NCI-H1417 treated with DMSO at 0.1 percent for 48 hours (cell line): ENCODE measurements around the gene SNED1.

Experiments used
- DNase-seq: peaks from one replicate; lab custom pipeline; 2025; lab: John Stamatoyannopoulos, UW

Gene SNED1

DNA sequence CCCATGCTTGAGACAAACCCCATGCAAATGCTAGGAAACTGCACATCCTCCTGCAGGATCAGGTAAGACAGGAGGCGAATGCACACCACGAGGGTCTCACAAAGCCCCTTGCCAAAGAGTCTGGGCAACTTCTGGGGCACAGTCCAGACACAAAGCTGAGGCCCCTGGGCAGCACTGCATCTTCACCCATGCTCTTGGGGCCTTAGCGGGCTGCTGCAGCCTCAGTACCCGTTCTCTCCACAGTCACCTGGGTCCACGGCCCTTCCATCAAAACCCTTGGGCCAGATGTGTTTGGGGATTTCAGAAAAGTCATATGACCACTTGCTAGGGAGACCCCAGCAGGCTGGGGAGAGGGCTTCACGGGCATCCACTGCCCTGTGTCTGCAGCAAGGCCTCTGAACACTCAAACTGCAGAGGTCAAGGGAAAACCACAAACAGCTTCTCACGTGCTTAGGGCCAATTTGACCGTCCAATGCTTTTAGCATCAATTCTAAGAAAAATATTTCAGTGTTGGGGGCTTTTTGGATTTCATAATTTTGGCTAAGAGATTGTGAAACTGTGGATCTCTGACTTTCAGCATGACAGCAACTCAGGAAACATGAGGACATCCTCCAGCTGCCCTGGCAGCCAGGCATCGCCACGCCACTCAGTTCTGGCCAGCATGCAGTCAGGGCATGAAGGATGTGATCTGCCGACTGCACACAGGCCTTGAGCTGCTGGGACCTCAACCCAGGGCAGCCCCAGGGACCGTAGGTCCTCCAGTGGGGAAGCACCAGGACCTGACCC is 130.9 kb downstream of the SNED1 start:
- DNase-seq, result no peak

DNA sequence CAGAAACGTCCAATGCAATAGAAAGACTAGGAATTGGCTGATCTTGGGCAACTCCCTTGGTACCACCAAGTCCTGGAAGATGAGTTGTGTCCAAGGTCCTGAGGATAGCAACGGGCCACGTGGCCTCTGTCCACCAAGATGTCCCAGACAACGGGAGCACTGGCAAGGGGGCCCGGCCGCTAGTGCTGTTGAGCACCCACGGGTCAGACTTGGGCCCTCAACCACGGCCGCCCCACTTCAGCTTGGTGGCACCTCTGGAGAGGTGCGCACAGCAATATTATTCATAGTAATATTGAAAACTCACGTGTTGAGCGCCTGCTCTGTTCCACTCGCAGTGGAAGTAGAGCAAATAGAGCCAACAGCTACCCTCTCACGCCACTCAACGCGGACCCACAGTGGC is 131.9 kb downstream of the SNED1 start:
- DNase-seq, result no peak

DNA sequence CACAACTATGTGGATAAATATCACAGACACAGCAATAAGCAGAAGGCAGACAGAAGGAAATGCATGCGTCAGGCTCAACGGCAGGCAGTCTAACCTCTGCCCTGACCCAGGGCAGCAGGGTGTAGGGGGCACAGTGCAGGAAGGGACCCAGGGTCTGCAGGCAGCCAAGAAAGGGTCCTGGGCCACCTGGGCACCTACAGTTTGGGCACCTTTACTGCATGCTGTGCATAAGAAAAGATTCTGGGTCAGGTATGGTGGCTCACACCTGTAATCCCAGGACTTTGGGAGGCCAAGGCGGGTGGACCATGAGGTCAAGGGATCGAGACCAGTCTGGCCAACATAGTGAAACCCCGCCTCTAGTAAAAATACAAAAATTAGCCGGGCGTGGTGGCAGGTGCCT is 133.1 kb downstream of the SNED1 start:
- no peak for DNase-seq

DNA sequence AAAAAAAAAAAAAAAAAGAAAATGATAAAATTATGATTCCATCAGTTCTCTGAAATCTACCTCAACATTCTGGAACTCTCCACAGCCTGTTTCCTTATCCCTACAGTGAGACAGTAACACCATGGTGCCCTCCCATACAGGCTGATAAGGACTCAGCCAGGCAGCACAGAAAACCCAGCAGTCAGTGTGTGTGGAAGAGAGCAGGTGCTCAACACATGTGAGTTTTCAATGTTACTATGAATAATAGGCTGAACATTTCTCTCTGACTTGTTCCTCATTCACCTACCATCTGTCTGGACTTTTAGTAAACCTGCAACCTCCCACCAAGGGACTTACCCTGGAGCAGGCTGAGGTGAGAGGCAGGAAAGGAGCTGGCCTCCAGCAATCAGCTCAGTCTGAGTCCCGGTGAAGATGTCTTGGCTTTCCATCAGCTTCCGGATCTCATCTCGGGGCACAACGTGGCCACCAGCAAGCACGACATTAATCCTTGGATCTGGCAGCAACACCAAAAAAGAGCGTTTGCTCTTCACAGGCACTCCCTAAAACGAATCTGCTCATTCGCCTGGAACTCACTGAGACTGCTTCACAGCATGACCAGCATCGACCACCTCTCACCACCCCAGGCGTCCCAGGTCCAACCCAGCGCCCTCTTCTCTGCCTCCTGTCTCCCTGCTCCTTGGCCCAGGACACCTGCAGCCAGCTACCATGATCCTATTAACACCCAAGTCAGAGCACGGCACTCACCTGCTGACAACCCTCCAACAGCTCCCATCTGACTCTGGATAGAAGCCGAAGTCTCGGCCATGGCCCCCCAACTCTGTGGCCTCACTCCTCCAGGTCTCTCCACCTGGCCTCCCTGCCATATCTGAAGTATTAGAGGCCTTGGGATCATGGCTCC is 134.4 kb downstream of the SNED1 start:
- no peak for DNase-seq

DNA sequence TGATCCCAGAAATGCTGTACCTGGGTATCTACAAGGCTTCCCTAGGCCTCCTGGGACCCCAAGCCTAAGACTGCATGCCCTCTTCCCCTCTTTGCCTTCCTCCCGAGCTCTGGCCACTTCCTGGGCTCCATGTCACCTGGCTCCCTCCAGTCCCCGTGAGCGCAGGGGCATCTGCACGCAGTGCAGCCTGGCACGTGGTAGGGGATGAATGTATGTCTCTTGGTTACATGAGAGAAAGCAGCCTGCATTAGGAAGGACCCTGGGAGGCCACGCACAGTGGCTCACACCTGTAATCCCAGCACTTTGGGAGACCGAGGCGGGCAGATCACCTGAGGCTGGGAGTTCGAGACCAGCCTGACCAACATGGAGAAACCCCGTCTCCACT is 135.0 kb downstream of the SNED1 start:
- no peak for DNase-seq

DNA sequence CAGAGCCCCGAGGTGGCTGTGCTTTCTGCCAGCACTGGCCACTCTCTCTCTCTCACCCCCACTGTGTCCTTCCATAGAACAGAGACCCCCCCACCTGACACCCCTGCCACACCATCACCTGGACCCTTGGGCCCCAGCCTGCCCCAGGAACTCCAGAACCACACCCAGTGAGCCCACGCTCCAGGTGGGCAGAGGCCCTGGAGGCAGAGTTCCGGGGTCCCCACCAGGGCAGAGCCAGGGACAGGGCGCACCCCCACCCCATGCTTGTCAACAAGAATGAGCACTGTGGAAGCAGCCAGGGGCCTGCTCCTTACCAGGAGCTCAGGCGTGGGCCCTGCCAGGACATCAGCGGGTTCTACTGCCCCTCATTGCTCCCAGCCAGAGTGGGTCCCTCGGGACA is 136.3 kb downstream of the SNED1 start:
- DNase-seq, result no peak

DNA sequence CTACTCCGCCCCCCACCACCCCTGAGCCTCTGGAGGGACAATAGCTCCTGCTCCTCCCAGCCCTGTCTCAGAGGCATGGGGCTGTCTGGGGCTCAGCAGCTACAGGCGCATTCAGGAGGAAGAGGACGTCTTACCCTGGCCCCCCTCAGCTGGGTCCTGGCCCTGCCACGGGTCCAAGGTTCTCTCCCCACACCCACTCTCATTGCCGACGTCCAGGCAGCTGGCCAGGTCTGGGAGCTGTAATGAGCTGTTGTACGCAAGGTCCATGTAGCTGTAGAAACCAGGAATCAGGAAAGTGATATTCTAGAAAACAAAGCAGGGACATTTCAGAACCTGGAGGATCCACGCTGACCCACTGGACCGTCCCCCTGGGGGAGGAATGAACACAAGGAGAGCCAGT is 137.3 kb downstream of the SNED1 start:
- DNase-seq, result no peak

DNA sequence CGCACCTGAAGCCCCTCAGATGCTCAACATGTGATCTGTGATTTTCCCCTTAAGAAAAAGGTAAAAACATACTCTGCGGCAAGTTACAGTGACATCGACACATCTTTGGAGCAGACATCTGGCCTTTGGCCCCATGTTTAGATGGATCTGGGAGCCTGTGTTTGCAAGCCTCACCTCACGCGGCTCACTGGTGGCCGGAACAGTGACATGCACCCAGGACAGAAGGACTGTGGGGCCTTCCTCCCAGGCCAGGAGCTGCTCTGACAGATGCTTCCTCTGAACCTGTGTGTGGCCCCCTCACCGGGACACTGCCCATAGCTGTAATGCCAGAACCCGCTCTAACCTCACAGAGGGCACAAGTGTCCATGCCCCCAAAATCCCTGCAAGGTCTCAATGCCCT is 137.8 kb downstream of the SNED1 start:
- DNase-seq, result no peak

DNA sequence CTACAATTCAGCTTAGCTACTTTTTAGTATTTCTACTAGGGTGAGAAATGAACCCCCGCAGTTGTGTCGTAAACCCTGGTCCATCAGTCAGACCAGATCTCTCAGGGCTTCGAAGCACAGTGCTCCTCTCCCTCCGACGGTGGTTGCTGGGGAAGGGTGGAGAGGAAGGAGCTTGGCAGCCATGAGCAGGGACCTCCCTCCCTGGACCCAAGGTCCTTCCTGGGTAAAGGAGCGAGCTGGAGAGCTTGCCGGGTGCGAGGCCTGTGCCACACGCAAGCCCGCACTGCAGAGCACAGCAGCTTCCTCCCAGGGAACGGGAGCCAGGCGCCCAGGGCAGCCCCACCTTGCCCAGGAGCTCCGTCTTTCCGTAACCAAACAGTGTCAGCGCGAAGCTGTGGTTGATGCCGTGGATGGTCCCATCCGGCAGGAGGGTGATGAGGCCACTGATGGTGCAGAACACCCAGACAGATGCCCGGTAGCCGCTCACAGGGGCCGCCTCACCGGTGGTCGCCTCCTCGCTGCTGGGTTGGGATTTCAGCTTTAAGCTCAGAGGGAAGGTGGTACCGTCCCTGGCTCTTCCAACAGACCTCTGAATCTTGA is 138.3 kb downstream of the SNED1 start:
- no peak for DNase-seq

DNA sequence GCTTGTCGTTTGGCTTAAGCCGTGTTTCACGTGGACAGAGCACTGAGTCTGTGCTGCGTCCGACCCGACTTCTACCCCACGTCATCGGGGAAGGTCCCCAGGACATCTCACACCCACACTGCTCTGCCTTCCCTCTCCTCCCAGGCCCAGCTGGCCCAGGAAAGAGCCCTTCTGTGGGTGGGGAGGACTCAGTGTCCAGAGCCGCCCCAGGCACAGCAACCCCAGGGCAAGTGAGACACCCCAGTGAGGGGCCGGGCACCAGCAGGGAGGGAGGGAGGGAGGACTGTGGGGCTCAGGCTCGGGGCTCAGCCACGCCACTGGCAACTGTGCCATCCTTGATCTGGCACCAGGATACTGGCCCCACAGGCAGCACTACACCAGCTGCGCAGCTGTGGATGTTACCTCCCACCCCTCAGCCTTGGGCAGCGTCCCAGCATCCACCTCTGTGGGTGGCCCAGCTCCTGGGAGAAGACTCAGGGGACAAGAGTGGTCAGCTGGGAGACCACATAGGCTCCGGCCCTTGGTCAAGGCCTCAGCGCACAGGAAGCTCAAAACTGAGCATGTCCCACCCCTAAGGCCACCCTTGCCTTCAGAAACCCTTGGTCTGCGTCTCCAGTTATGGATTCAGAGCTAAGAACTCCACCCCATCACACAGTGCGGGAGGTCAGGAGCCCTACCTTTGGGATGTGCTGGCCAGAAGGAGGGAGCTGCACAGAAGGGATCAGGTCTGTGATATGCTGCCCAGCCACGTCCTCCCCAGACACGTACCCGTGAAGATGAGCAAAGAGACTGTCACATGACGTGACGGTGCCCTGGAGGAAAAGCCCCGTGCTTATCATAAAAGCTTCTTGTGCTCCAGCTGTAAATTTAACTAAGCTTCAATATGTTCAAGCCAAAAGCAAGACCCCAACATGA is 139.1 kb downstream of the SNED1 start:
- no peak for DNase-seq

DNA sequence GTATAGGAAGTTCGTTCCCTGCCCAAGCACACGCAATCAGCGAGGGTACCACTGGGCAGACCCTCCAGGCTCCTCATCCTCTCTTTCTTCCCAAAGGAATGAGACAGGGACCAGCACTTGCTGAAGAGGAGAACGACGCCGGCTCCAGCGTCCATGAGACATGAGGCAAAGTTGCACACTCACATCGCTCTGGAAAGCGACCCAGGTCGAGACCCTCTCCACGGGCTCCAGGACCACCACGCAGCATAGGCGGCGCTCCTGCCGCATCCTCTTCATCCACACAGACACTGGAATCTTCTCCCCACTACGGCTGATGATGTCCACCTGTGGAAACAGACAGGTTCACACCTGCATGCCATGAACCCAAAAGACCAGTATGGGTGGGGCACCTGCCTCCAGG is 140.1 kb downstream of the SNED1 start:
- no peak for DNase-seq

DNA sequence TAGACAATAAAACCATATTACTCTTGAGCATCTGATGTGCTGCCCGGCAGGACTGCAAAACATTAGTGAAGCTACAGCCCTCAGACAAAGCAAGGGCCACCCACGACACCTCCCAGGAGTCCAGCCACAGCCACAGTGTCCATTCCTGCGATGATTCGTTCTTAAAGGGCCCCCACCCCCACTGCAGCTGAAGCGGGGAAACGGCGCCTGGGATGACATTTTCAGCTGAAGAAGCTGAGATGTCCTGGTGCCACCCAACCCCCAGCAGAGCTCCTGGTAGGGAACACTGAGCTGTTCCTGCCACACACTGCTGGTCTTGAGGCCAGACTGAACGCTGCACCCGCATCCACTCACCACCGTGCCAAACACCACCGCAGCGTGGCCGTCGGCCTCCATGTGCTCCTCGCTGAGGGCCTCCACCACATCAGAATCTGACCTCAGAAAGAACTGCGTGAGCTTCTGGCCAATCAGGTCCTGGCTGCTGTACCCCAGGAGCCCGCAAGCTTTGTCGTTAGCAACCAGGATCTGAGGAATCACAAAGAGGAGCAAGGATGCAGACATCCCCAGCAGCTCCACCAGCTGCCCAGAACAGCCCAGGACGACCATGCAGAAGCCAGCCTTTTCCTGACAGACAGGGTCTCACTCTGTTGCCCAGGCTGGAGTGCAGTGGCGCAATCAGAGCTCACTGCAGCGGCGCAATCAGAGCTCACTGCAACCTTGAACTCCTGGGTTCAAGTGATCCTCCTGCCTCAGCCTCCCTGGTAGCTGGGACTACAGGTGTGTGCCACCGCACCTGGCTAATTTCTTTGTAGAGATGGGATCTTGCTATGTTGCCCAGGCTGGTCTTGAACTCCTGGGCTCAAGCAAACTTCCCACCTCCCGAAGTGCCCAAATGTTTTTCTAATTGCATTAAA is 141.4 kb downstream of the SNED1 start:
- DNase-seq, result no peak

DNA sequence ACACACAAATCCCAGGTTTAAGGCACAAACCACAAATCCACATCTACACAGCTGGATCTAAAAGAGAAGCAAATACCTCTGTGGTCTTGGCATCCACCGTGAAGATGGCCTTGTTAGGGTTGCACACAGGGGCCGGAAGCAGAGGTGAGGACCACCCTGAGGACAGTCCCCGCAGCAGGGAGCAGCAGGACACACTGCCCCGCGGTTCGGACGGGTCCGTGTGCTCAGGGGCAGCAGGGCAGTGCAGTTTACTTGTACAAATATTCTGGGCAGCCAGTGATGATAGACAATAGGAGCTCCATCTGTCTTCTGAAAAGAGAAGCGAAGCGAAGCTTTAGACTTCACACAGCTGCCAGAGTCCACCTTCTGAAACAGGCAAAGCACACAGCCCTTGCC is 142.0 kb downstream of the SNED1 start:
- DNase-seq, result no peak

DNA sequence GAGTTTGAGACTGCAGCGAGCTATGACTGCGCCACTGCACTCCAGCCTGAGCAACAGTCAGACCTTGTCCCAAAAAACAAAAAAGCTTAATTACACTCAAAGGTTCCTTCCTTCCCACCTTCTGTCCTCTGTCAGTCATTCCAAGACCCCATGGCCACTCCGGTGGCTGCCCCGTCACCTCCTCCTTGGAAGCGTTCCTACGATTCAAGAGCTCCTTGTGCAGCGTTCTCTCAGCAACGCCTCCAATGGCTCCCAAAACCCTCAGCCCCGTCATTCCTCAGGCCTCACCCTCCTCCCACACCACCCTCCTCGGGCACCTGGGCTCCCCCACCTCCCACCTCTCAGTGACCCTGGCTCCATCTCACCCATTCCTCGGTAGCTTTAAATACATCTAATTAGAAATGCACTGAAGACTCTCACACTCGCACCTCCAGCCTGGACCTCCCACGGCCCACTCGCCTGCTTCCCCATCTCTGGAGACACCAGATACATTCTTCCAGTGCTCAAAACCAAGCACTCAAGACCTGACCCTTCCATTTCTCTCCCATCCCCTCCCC is 142.9 kb downstream of the SNED1 start:
- DNase-seq, result no peak

DNA sequence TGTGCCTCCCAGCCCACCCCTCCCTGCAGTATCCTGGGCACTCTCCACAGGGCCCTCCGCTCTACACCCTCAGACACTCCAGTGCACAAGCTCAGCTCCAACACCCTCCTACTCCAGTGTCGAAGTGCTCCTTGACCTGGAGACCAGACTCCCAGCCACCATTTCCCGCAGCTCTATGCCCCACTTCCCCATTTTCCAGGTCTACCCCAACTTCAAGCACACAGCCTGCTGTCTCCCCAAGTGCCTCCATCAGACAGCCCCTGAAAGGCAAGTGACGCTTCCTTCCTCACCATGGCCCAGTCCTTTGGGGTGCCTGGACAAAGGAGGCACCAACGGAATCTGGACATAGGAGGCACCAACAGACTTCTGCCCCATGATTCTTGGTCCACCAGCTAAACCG is 143.6 kb downstream of the SNED1 start:
- no peak for DNase-seq

DNA sequence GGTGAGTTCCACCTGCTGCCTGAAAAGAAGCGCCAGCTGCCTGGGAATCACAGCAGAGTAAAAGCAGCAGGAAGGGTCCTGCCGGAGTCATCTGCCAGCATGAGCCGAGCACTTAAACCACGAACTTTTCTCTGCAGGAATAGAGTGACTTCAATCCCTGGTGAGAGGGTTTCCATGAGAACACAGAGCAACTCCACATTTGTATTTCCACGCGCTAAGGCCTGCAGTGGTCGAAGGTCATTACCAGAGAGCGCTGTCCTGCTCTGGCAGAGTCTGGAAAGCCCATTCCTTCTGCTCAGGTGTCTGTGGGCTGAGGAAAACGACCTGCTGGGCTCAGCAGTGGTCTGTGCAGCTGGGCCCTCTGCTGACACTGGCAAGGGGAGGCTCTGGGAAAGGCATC is 144.2 kb downstream of the SNED1 start:
- no peak for DNase-seq
